RWPE1 (cell line): Measurements from ENCODE around the gene ELAPOR1.
A peak's percentile ranks its signal among the peaks of the same experiment; 100 is the strongest.

Experiments
- CTCF ChIA-PET: fragments of 350-600 bp; sonication (Branson Sonifier 250); formaldehyde crosslinking; extraction: SDS; loops from one replicate; lab custom pipeline; 2021; lab: Yijun Ruan, JAX
- POLR2A ChIA-PET: fragments of 400-600 bp; formaldehyde crosslinking; extraction: SDS; loops from one replicate; lab custom pipeline; 2020; ENCODE audit warnings: antibody characterized with exemption; ENCODE audit not compliant: low non-redundant PET; lab: Yijun Ruan, JAX
- DNase-seq: peaks from one replicate; pipeline ENCODE4 v3.0.0; 2012; ENCODE audit warnings: low spot score
- H3K27ac ChIP-seq: fragments of 450-650 bp; 2 replicates; pipeline ENCODE4 v1.5.1; 2017
- TF ChIP-seq, protein P1 (sequence below): fragments of 450-650 bp; conservative IDR thresholded peaks from 2 replicates; pipeline ENCODE4 v1.5.1; 2017; ENCODE audit warnings: low read depth, mild to moderate bottlenecking

Gene ELAPOR1

DNA sequence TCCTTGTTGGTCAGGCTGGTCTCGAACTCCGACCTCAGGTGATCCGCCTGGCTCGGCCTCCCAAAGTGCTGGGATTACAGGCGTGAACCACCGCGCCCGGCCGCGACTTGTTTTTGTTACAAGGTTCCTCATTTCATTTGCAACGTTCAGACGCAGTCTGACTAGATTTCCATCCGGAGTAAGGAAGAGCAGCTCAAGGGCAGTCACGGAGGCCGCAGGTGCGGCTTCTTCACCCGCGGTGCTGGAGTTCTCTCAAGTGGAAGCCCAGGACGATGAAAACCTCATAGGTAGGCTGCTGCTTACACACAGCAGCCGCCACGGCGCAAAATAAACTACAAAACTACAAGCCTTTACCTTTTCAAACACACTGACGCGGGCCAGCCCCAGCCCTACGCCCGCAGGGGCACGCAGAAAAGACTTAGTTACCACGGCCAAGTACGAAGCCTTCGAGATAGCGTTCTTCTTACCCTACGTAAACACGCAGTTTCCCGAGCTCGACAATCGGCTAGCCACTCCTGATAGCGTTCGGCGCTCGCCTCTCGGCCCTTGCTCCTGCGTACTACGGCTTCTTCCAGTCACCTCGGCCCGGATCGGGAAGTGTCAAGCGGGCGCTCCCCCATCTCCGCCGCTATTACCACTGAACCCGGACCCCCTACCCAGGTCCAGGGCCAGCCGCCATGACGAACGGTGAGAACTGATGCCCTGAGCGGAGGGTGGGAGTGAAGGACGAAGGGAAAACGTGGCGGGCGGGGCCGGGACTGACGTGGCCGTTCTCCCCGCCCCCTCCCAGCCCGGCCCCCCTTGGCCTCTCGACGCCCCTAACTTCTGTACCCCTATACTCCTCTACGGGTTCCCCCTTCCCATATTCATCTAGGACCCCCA, 23.5 kb upstream of the ELAPOR1 start, which contains the start of gene TMEM167B:
Gene TMEM167B, plus strand, starts transcription at position 569 of the 882 bp plus-strand sequence. Its CDS starts 109 bp downstream, at position 678.
- POLR2A ChIA-PET: interaction anchor here (0.6 to 2.2 kb wide), 2 partner anchors 10 to 90 kb away, joined by 3 to 13 read pairs; no protein-coding TSS in a partner anchor
- CTCF ChIA-PET: interaction anchor here (0.7 to 2.6 kb wide), 3 partner anchors 9 to 99 kb away, joined by 6 to 11 read pairs (median 9); a partner anchor contains a TSS
- peak within 1 kb of the TSS; percentile 94 for H3K27ac ChIP-seq
- TF ChIP-seq, protein P1, sequence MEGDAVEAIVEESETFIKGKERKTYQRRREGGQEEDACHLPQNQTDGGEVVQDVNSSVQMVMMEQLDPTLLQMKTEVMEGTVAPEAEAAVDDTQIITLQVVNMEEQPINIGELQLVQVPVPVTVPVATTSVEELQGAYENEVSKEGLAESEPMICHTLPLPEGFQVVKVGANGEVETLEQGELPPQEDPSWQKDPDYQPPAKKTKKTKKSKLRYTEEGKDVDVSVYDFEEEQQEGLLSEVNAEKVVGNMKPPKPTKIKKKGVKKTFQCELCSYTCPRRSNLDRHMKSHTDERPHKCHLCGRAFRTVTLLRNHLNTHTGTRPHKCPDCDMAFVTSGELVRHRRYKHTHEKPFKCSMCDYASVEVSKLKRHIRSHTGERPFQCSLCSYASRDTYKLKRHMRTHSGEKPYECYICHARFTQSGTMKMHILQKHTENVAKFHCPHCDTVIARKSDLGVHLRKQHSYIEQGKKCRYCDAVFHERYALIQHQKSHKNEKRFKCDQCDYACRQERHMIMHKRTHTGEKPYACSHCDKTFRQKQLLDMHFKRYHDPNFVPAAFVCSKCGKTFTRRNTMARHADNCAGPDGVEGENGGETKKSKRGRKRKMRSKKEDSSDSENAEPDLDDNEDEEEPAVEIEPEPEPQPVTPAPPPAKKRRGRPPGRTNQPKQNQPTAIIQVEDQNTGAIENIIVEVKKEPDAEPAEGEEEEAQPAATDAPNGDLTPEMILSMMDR: no peak
- peak; percentile 81 for DNase-seq

DNA sequence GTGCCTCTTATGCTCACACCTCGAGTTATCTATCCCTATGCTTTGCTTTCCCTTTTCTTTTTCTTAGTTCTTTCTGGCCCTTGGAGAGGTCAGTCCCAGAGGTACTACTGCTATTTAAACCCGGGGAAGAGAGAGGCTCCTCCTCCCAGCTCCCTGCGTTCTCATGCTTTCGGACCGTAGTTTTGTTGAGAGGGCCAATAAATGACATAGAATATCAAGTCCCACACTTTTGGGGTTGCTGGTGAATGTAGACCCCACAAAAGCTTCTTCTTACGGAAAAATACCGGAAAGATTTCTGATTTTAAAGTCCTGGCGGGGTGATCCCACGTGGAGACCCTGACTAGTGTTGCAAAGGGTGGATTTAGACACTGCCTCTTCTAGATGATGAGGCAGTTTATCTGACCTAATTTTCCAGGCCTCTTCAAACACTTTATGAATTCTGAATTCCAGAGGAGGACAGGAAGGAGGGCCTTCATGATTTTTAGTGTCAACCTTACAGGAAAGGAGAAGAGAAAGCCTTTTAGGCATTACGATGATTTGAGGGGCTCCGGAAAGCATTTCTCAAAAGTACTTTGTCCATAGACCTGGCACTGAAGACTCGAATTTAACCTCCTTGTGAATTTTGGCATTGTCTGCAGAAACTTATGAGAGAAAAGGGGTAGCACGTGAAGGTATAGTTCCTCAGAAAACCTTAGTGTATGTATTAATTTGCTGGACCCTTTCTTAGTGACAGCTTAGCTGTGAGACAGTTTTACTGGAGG, 22.7 kb upstream of the ELAPOR1 start:
- DNase-seq: peak; percentile 61
- POLR2A ChIA-PET: interaction anchor here (2.2 kb wide), 1 partner anchor 9 kb away, joined by 13 read pairs; no protein-coding TSS in a partner anchor
- TF ChIP-seq, protein P1: no peak
- peak overlapping the region; percentile 94 for H3K27ac ChIP-seq
- CTCF ChIA-PET: interaction anchor here (0.7 to 2.6 kb wide), 3 partner anchors 8 to 100 kb away, joined by 6 to 11 read pairs (median 9); a partner anchor contains a TSS

GRCh38 chr1:109091839-109092193, 22.1 kb upstream of the ELAPOR1 start:
- CTCF ChIA-PET: interaction anchor here (0.6 kb wide), 1 partner anchor 26 kb away, joined by 6 read pairs; no protein-coding TSS in a partner anchor
- TF ChIP-seq, protein P1: no peak

DNA sequence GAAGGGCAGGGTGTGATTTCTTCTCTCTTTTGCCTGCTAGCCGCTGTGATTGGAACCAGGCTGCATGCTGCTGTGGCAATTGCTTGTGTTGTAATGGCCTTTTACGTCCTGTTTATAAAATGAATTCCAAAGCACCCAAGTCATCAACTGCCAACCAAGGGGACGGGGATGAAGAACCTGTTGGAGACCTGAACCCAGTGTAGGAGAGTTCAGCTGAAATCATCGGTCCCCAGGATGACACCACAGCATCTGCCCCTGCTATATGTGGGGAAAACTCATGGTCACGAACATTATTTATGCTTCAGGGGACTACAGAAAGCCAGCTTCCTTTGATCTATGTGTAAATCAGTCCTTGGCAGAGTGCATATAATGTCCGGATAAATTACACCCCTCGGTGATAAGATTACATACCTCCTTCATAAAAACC, 19.5 kb upstream of the ELAPOR1 start:
- CTCF ChIA-PET: interaction anchor here (0.6 kb wide), 1 partner anchor 438 kb away, joined by 3 read pairs; no protein-coding TSS in a partner anchor
- POLR2A ChIA-PET: no interaction called here
- H3K27ac ChIP-seq: no peak overlapping the region
- DNase-seq: no peak
- TF ChIP-seq, protein P1: no peak

More at GRCh38 chr1:109091839-109092193, 22.1 kb upstream of the ELAPOR1 start:
- DNase-seq: no peak
- H3K27ac ChIP-seq: no peak overlapping the region
- POLR2A ChIA-PET: interaction anchor here (2.2 kb wide), 1 partner anchor 8 kb away, joined by 13 read pairs; no protein-coding TSS in a partner anchor

GRCh38 chr1:109094871-109095270, 19.0 kb upstream of the ELAPOR1 start:
- H3K27ac ChIP-seq: no peak overlapping the region
- CTCF ChIA-PET: no interaction called here
- no peak for DNase-seq
- POLR2A ChIA-PET: no interaction called here
- TF ChIP-seq, protein P1: no peak

GRCh38 chr1:109095631-109096030, 18.3 kb upstream of the ELAPOR1 start:
- TF ChIP-seq, protein P1: no peak
- no peak for DNase-seq
- no peak overlapping the region for H3K27ac ChIP-seq
- CTCF ChIA-PET: no interaction called here
- POLR2A ChIA-PET: no interaction called here
